CD4-positive, alpha-beta T cell treated with Interleukin-21 for 1 hour (primary cell): ENCODE measurements around the gene ZFP57.

Source experiments
- DNase-seq: peaks from one replicate; pipeline ENCODE4 v3.0.0-alpha.2; 2020

ZFP57 gene

GRCh38 chr6:29680904-29681303, at the start of gene ZFP57:
TSS of gene ZFP57 (minus strand) at chr6:29681152. CDS start at chr6:29677003, 4,149 bp downstream.
- DNase-seq: no peak

DNA sequence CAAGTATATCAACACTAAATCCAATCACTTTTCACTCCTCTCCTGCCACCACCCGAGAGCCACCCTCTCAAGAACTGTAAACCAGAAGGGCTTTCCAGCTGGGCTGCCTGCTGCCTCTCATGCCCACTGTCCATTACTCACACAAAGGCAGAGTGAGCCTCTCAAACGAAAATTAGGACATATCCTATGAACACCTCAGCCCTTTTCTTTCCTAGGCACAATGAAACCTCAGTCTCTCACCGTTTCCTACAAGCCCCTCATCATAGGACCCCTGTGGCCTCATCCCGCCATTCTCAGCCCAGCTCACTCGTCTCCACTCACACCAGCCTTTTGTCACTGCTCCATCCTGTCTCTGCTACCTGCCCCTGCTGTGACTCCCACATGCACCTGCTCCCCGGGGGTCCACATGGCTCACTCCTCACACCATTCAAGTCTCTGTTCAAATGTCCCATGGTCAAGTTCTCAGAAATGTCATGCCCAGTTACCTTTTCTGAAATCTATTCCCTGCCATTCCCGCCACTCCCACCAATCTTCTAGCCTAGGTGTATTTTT, 49.7 kb upstream of the ZFP57 start:
- DNase-seq: no peak

- no peak for DNase-seq
These were observed 48.9 kb upstream of the ZFP57 start for GRCh38 chr6:29729774-29730328.

DNA sequence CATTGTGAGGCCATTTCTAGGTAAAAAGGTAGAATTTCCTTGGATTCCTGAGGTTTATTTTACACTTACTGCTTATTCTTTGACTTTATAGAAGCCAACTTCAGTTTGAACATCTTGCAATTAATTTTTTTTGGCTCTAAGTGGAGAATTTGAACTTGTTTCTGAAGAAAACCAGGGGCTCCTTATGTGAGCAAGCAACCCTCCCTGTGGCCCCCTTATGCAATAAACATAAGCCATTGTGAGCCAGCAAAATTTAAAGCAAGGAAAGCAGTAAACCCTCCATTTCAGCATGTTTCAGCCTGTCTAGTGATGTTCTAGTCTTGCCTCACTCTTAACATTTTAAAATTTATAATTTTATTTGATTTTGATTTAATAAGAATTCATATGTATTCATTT, 47.9 kb upstream of the ZFP57 start:
- no peak for DNase-seq

- no peak for DNase-seq
These were observed 47.4 kb upstream of the ZFP57 start for GRCh38 chr6:29728173-29728874.

- no peak for DNase-seq
These were observed 46.7 kb upstream of the ZFP57 start for GRCh38 chr6:29727637-29728036.

DNA sequence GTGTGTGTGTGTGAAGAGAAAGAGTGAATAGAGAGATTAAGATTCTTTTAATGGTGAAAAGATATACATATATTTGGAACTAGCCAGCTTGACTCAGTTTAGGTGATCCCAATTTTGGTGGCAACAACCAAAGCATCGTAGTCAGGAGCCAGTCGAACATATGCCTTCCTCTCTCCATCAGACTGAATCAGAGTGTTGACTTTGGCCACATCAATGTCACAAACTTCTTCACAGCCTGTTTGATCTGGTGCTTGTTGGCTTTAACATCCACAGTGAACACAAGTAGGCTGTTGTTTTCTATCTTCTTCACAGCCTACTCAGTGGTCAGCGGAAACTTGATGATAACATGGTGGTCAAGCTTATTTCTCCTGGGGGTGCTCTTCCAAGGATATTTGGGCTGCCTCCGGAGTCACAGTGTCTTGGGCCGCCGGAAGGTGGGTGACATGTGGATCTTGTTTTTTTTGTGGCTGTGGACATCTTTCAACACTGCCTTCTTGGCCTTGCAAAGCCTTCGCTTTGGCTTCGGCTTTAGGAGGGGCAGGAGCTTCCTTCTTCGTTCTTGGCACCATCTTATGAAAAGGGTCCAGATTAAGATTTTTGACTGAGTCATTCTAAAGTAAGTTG, 45.7 kb upstream of the ZFP57 start:
- DNase-seq: peak; percentile 45

GRCh38 chr6:29726001-29726400, 45.0 kb upstream of the ZFP57 start:
- no peak for DNase-seq

GRCh38 chr6:29724937-29725869, 44.3 kb upstream of the ZFP57 start:
- no peak for DNase-seq

GRCh38 chr6:29723666-29724588, 43.0 kb upstream of the ZFP57 start:
- peak; percentile 90 for DNase-seq

GRCh38 chr6:29723262-29723665, 42.3 kb upstream of the ZFP57 start, which contains the start of gene HLA-F:
TSS of gene HLA-F (plus strand) at chr6:29723434. CDS start at chr6:29723464, 30 bp downstream.
- DNase-seq: peak; percentile 97

DNA sequence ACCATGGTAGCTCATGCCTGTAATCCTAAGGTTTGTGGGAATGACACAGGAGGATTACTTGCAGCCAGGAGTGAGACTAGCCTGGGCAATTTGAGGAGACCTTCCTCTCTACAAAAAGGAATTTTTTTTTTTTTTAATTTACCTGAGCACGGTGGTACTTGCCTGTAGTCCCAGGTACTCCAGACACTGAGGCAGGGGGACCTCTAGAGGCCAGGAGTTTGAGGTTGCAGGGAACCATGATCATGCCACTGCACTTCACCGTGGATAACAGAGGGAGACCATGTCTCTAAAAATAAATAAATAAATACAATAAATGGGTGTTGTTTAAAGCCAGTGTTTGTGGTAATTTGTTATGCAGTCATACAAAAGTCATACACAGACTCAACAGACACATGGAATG, 39.9 kb upstream of the ZFP57 start:
- DNase-seq: peak; percentile 55

GRCh38 chr6:29710281-29710941, 29.5 kb upstream of the ZFP57 start:
- no peak for DNase-seq

- DNase-seq: no peak
These were observed 28.2 kb upstream of the ZFP57 start for GRCh38 chr6:29709188-29709587.

DNA sequence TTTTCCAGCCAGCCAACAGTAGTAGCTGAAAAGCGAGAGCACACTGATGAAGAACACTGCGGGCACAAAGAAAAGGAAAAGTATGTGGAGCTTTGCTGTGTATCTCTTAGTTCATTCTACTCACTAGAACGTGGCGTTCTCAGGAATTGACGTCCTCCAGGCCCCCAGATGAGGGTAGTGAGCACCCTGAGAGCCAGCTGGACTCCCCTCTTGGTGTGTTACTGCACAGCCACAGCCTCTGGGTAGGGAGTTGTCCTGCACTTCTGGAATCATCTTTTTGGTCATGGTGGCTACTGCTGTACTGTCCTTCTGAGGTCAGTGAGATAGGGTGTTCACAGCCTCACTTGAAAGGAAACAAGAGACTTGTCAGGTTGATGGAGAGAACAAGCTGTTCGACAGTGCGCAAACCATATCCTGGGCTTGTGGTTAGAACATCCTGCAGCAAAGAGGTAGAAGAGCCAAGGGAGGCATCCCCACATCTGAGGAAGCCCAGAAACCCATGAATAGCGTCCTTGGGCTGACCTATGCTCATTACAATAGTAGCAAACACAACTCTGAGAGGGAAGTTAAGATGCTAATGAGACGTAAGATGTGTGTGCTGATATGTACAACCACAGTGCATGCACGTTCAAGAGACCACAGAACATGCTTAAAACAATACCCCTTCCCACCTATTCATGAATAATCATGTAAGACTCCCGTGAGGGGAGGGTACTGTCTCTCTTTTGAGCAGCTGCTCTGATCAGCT, 27.7 kb upstream of the ZFP57 start:
- peak; percentile 83 for DNase-seq

DNA sequence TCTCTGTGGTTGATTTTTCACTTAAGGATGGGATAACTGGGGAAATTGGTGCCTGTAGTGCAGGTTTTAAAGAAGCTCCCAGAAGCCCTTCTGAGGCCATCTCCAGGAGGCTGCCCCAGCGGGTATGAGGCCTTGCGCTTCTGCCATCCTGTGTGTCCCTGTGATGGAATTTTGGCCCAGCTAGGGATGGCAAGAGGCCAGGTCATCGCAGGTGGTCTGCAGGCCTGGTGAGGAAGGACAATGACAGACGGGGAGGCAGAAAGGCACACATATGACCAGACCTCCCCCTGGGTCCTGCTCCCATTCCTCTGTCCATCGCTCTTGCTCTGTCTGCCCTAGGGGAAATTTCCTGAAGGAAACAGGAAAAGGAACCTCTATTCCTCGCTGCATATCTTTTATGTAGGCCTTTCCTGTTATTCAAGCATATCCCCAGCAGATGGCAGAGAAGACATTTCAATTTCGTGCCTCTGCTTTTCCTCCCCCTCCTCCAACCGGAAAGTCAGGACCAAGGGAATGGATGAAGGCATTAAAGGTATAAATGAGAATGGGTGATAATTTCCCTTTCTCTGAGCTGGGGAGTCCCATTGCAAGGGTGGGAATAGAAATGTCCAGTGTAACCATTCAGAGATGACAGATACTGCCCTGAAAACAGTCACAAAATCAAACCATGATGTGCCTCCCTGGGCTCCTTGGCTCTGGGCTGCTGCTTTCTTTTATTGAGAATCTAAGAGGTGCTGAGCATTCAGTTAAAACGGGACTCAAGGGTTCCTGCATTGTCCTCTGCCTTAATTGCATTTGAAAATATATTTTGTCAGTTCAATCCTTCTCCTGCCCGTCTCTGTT, 24.7 kb upstream of the ZFP57 start:
- peak; percentile 56 for DNase-seq

- peak; percentile 75 for DNase-seq
These were observed 21.7 kb upstream of the ZFP57 start for GRCh38 chr6:29702519-29703103.

- DNase-seq: no peak
These were observed 15.5 kb upstream of the ZFP57 start for GRCh38 chr6:29696147-29697125.
